IPS-11a (cell line): ENCODE results near the gene HECTD3.

ENCODE experiments used
- H3K4me3 ChIP-seq: one replicate; pipeline ENCODE4 v1.5.1; 2013; ENCODE audit warnings: low read depth, low read length, control low read depth

Gene HECTD3

GRCh38 chr1:45010855-45011811 is at the start of gene HECTD3:
HECTD3 (minus strand) TSS chr1:45011324; CDS start chr1:45011257, 67 bp downstream.
- peak within 1 kb of the TSS; percentile 58 for H3K4me3 ChIP-seq

- H3K4me3 ChIP-seq: no peak overlapping the region
These were observed 48.7 kb upstream of the HECTD3 start for GRCh38 chr1:45059829-45060228.

- no peak overlapping the region for H3K4me3 ChIP-seq
These were observed 46.4 kb upstream of the HECTD3 start for GRCh38 chr1:45057542-45057941.

- no peak overlapping the region for H3K4me3 ChIP-seq
These were observed 40.1 kb upstream of the HECTD3 start for GRCh38 chr1:45051005-45051772.

- H3K4me3 ChIP-seq: no peak overlapping the region
These were observed 35.9 kb upstream of the HECTD3 start for GRCh38 chr1:45047032-45047431.

GRCh38 chr1:45044916-45045315 is 33.8 kb upstream of the HECTD3 start:
- H3K4me3 ChIP-seq: no peak overlapping the region

- H3K4me3 ChIP-seq: no peak overlapping the region
These were observed 32.0 kb upstream of the HECTD3 start for GRCh38 chr1:45043094-45043493.

GRCh38 chr1:45040297-45040696 is 29.2 kb upstream of the HECTD3 start:
- H3K4me3 ChIP-seq: no peak overlapping the region

GRCh38 chr1:45038661-45039364 is 27.7 kb upstream of the HECTD3 start:
- H3K4me3 ChIP-seq: no peak overlapping the region

GRCh38 chr1:45038240-45038639 is 27.1 kb upstream of the HECTD3 start:
- no peak overlapping the region for H3K4me3 ChIP-seq

- no peak overlapping the region for H3K4me3 ChIP-seq
These were observed 26.3 kb upstream of the HECTD3 start for GRCh38 chr1:45037456-45037855.

GRCh38 chr1:45035631-45036301 is 24.6 kb upstream of the HECTD3 start:
- H3K4me3 ChIP-seq: no peak overlapping the region

GRCh38 chr1:45033356-45033755 is 22.2 kb upstream of the HECTD3 start:
- no peak overlapping the region for H3K4me3 ChIP-seq

- no peak overlapping the region for H3K4me3 ChIP-seq
These were observed 21.7 kb upstream of the HECTD3 start for GRCh38 chr1:45032837-45033236.

GRCh38 chr1:45026446-45026845 is 15.3 kb upstream of the HECTD3 start:
- H3K4me3 ChIP-seq: no peak overlapping the region

GRCh38 chr1:45023663-45024062 is 12.5 kb upstream of the HECTD3 start:
- H3K4me3 ChIP-seq: no peak overlapping the region

- no peak overlapping the region for H3K4me3 ChIP-seq
These were observed 7.6 kb upstream of the HECTD3 start for GRCh38 chr1:45018599-45019230.

- H3K4me3 ChIP-seq: no peak overlapping the region
These were observed 5.6 kb upstream of the HECTD3 start for GRCh38 chr1:45016767-45017166.

GRCh38 chr1:45016090-45016697 is 5.1 kb upstream of the HECTD3 start:
- H3K4me3 ChIP-seq: no peak overlapping the region

- H3K4me3 ChIP-seq: no peak overlapping the region
These were observed 4.6 kb upstream of the HECTD3 start for GRCh38 chr1:45015683-45016082.
